Measurements from ENCODE around the gene PCDHA1. TPM values are rescaled to one million over a fixed set of nuclear protein-coding genes. Genes with fewer than 3 reads are reported as not detected.

PCDHA1 gene
- total RNA-seq, 4 donors from 2014 or later: not detected

DNA sequence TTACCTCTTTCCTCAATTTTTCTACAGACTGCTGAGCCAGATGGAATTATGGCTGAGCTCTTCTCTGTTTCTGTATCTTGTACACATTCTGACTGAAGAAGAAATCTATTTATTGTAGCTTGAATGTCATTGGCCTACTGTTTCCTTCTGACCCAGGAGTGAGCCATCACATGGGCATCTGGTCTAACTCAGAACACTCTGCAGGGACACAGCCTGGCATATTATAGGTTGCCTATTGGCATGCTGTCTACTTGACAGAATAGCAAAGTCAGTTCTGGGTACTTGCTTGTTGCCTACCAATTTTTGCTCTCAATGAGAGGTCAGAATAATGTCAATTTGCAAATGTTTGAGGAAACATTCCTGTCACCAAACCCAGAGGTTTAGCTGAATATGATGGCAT is 187.6 kb downstream of the PCDHA1 start:
- Histone ChIP-seq H3K9me3 (no peaks in the 10 kb centered on the region), H3K36me3 (no peaks in the 10 kb centered on the region), H3K4me3 (no peak overlapping the region), H3K27me3 (no peaks in the 10 kb centered on the region), H3K4me1 (peaks cover 0 to 13% (median 0%) of the 10 kb centered on the region in 4 donors), H3K27ac (no peak overlapping the region)
- TF ChIP-seq, protein P1, sequence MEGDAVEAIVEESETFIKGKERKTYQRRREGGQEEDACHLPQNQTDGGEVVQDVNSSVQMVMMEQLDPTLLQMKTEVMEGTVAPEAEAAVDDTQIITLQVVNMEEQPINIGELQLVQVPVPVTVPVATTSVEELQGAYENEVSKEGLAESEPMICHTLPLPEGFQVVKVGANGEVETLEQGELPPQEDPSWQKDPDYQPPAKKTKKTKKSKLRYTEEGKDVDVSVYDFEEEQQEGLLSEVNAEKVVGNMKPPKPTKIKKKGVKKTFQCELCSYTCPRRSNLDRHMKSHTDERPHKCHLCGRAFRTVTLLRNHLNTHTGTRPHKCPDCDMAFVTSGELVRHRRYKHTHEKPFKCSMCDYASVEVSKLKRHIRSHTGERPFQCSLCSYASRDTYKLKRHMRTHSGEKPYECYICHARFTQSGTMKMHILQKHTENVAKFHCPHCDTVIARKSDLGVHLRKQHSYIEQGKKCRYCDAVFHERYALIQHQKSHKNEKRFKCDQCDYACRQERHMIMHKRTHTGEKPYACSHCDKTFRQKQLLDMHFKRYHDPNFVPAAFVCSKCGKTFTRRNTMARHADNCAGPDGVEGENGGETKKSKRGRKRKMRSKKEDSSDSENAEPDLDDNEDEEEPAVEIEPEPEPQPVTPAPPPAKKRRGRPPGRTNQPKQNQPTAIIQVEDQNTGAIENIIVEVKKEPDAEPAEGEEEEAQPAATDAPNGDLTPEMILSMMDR (IDR thresholded peaks at IDR 0.05): no peak
- TF ChIP-seq POLR2A (IDR thresholded peaks at IDR 0.05) (no peak), EP300 (IDR thresholded peaks at IDR 0.05) (no peak)
- no peak for DNase-seq (ENCODE audit: low spot score in 2 of 2)

DNA sequence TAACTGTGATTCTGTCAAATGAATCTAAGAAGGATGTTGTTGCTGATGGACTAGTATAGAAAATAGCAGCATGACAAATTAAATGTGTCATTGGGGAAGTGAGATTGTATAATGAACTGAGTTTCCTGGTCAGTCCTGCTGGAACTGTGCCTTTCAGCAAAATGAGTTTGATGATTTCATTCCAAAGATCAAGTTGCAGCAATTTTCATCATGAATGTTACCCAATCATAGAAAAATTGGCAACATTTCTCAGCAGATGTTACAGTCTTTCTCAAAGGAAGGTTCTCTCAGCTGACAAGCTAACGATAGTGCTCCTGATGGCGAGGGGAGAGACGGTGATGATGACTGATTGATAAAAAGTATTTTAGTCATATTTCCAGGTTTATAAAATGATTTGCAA is 191.1 kb downstream of the PCDHA1 start:
- Histone ChIP-seq H3K27me3 (no peaks in the 10 kb centered on the region), H3K4me1 (peaks cover 0 to 13% (median 0%) of the 10 kb centered on the region in 4 donors), H3K36me3 (no peaks in the 10 kb centered on the region), H3K27ac (no peak overlapping the region), H3K4me3 (no peak overlapping the region), H3K9me3 (no peaks in the 10 kb centered on the region)
- peak in 1 of 2 donors; percentile 76 for TF ChIP-seq EP300 (IDR thresholded peaks at IDR 0.05)
- no peak for TF ChIP-seq POLR2A (IDR thresholded peaks at IDR 0.05)
- TF ChIP-seq, protein P1 (IDR thresholded peaks at IDR 0.05): no peak
- 38 to 48% methylated on average over 3 of the region's 3 CpGs for WGBS, 2 donors
- peak in 1 of 2 donors; percentile 33 for DNase-seq (ENCODE audit: low spot score in 2 of 2)

DNA sequence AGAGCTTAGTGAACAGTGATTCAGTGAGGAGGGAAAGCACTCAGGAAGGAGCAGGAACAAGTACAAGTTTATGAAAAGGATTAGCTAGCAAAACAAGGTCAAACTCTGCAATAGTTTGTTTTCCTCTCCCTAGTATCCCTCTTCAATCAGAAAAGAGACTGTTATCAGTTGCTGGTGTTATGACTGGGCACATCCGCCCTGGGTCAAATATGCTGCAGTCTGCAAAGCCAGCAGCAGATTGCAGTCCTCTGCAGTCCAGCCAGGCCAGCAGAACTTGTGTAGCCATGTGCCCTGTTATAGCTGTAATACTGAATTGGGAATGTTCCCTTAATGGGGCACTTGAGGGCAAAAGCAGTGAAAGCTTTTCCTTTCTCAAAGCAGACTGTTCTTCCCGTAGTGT is 192.3 kb downstream of the PCDHA1 start:
- DNase-seq (ENCODE audit: low spot score in 2 of 2): no peak
- H3K4me1 ChIP-seq: peaks cover 0 to 13% (median 0%) of the 10 kb centered on the region in 4 donors
- TF ChIP-seq POLR2A (IDR thresholded peaks at IDR 0.05): no peak
- TF ChIP-seq EP300 (IDR thresholded peaks at IDR 0.05): peak in 1 of 2 donors; percentile 8
- TF ChIP-seq, protein P1 (IDR thresholded peaks at IDR 0.05): no peak
- H3K4me3 ChIP-seq: no peak overlapping the region
- no peaks in the 10 kb centered on the region for H3K27me3 ChIP-seq
- no peaks in the 10 kb centered on the region for H3K36me3 ChIP-seq
- 34 to 62% methylated on average over 2 of the region's 2 CpGs for WGBS, 2 donors
- no peaks in the 10 kb centered on the region for H3K9me3 ChIP-seq
- H3K27ac ChIP-seq: no peak overlapping the region

DNA sequence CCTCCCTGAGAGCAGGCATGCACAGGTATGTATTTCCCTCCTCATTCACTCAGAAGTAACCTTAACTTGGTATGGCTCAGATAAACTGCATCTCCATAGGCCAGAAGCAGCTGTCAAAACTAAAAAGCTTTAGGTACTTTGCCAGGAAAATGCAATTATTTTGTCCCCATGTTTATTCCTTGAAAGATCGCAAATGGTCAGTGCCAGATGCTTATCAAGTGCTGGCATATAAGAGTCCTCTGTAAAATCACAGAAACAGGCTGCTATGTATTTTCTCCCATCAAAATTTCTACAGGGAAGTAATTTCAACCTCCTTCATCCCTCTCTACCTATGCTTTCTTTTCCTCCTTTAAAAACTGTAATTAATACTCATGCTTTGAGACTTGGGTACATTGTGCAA is 193.0 kb downstream of the PCDHA1 start:
- H3K4me3 ChIP-seq: no peak overlapping the region
- H3K9me3 ChIP-seq: no peaks in the 10 kb centered on the region
- peaks cover 0 to 13% (median 0%) of the 10 kb centered on the region in 4 donors for H3K4me1 ChIP-seq
- no peaks in the 10 kb centered on the region for H3K36me3 ChIP-seq
- WGBS, 2 donors: 81 to 97% methylated on average over 1 of the region's 1 CpG
- TF ChIP-seq EP300 (IDR thresholded peaks at IDR 0.05): no peak
- no peak for TF ChIP-seq POLR2A (IDR thresholded peaks at IDR 0.05)
- TF ChIP-seq, protein P1 (IDR thresholded peaks at IDR 0.05): no peak
- no peak overlapping the region for H3K27ac ChIP-seq
- no peaks in the 10 kb centered on the region for H3K27me3 ChIP-seq
- no peak for DNase-seq (ENCODE audit: low spot score in 2 of 2)

DNA sequence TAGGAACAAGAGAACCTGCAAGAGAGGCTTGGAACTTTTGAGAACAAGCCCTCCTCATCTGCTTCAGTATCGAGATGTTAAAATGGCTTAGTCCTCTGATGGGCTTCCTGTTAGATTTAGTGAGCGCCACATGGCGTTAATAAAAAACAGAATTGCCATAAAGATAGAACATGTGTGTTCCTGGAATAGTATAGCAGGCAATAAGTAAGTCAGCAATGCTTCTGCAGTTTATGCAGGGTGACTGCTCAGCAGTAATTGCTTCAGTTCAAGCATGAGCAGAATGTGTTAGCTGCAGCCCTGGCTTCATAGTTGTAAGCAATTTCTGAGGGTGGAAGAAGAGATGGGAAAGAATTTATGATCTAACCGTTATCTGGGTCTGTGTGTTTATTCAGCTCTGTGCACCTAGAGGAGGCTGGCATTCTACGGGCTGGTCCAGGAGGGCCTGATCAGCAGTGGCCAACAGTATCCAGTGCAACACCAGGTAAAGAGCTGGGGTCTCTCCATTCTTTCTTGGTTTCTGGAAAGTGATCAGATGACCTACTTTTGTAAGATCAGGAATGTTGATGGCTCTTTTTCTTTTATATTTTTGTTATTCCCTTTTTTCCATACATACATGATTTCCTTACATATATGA is 196.3 kb downstream of the PCDHA1 start:
- Histone ChIP-seq H3K4me3 (no peak overlapping the region), H3K27me3 (no peaks in the 10 kb centered on the region), H3K27ac (no peak overlapping the region), H3K4me1 (peaks cover 0 to 2% (median 0%) of the 10 kb centered on the region in 4 donors), H3K9me3 (no peaks in the 10 kb centered on the region), H3K36me3 (no peaks in the 10 kb centered on the region)
- TF ChIP-seq POLR2A (IDR thresholded peaks at IDR 0.05) (no peak), EP300 (IDR thresholded peaks at IDR 0.05) (no peak)
- TF ChIP-seq, protein P1 (IDR thresholded peaks at IDR 0.05): no peak
- WGBS, 2 donors: 76 to 80% methylated on average over 5 of the region's 5 CpGs
- no peak for DNase-seq (ENCODE audit: low spot score in 2 of 2)
